IMR-90 (cell line): ENCODE measurements around the gene TMEM121B. TPM values are rescaled to one million over a fixed set of nuclear protein-coding genes. Genes with fewer than 3 reads are reported as not detected.

Experiments used
- ATAC-seq: fragments of 200-7000 bp; cut with Tn5 transposase; 2 replicates; pipeline ENCODE4 v1.9.1; 2020; ENCODE audit warnings: low read depth, mild to moderate bottlenecking, moderate library complexity
- BruUV-seq: library from RNA; stranded (reverse); fragments of 400-500 nt; replicated peaks from 2 replicates; lab custom pipeline; 2021; lab: Mats Ljungman, UMichigan
- CTCF ChIA-PET: fragments of 300-600 bp; formaldehyde crosslinking; extraction: SDS; loops from one replicate; lab custom pipeline; 2021; ENCODE audit warnings: antibody characterized with exemption; lab: Yijun Ruan, JAX
- POLR2A ChIA-PET: fragments of 300-600 bp; sonication (Branson Sonifier 250); formaldehyde crosslinking; loops from one replicate; lab custom pipeline; 2022; ENCODE audit warnings: antibody characterized with exemption; ENCODE audit not compliant: unreplicated experiment; lab: Charles Lee
- DNase-seq: peaks from one replicate; pipeline ENCODE4 v3.0.0; 2013
- H2AFZ ChIP-seq: replicated peaks from 2 replicates; pipeline ENCODE3; 2013; ENCODE audit warnings: low read length, mild to moderate bottlenecking; ENCODE audit not compliant: poor library complexity
- H2AK5ac ChIP-seq: 2 replicates; pipeline ENCODE4 v1.6.1; 2013; ENCODE audit warnings: low read depth, low read length, inconsistent platforms
- H2AK9ac ChIP-seq: replicated peaks from 2 replicates; pipeline ENCODE3; 2013; ENCODE audit warnings: mild to moderate bottlenecking, low read depth, low read length, moderate library complexity; ENCODE audit not compliant: poor library complexity
- H2BK120ac ChIP-seq: 2 replicates; pipeline ENCODE4 v1.6.1; 2013; ENCODE audit warnings: low read depth, low read length, inconsistent platforms
- H2BK15ac ChIP-seq: 3 replicates; pipeline ENCODE4 v1.6.1; 2013; ENCODE audit warnings: low read depth, low read length, inconsistent platforms
- H2BK20ac ChIP-seq: 2 replicates; pipeline ENCODE4 v1.6.1; 2013; ENCODE audit warnings: low read depth, mild to moderate bottlenecking, inconsistent platforms, low read length, moderate library complexity
- H2BK5ac ChIP-seq: 2 replicates; pipeline ENCODE4 v1.6.1; 2013; ENCODE audit warnings: mild to moderate bottlenecking, low read depth, low read length, inconsistent platforms; ENCODE audit not compliant: poor library complexity, severe bottlenecking
- H3K14ac ChIP-seq: replicated peaks from 2 replicates; pipeline ENCODE4 v1.6.1; 2013; ENCODE audit warnings: low read depth, low read length, inconsistent platforms
- H3K18ac ChIP-seq: 2 replicates; pipeline ENCODE4 v1.6.1; 2013; ENCODE audit warnings: low read depth, low read length, control low read depth
- H3K23ac ChIP-seq: 2 replicates; pipeline ENCODE4 v1.6.1; 2013; ENCODE audit warnings: low read depth, low read length, inconsistent platforms
- H3K27ac ChIP-seq: 2 replicates; pipeline ENCODE4 v1.5.1; 2013; ENCODE audit warnings: mild to moderate bottlenecking, control low read depth, low read length; ENCODE audit not compliant: insufficient read depth
- H3K27me3 ChIP-seq: 2 replicates; pipeline ENCODE4 v1.6.1; 2013; ENCODE audit warnings: low read length; ENCODE audit not compliant: control insufficient read depth, insufficient read depth
- H3K36me3 ChIP-seq: 2 replicates; pipeline ENCODE4 v1.6.1; 2013; ENCODE audit warnings: low read length, mixed read lengths; ENCODE audit not compliant: control insufficient read depth, insufficient read depth
- H3K4ac ChIP-seq: 2 replicates; pipeline ENCODE4 v1.6.1; 2013; ENCODE audit warnings: low read depth, low read length, inconsistent platforms
- H3K4me1 ChIP-seq: 2 replicates; pipeline ENCODE4 v1.6.1; 2013; ENCODE audit warnings: low read length, mixed read lengths; ENCODE audit not compliant: control insufficient read depth, insufficient read depth
- H3K4me2 ChIP-seq: 2 replicates; pipeline ENCODE4 v1.6.1; 2013; ENCODE audit warnings: low read depth, mild to moderate bottlenecking, control low read depth, low read length, moderate library complexity
- H3K4me3 ChIP-seq: 2 replicates; pipeline ENCODE4 v1.5.1; 2013; ENCODE audit warnings: low read depth, mild to moderate bottlenecking, control low read depth, low read length, moderate library complexity; ENCODE audit not compliant: insufficient read depth
- H3K56ac ChIP-seq: 2 replicates; pipeline ENCODE4 v1.6.1; 2013; ENCODE audit warnings: low read length, inconsistent platforms; ENCODE audit not compliant: insufficient read depth; ENCODE audit errors: extremely low read depth
- H3K79me1 ChIP-seq, 2 experiments: 2 replicates each; pipeline ENCODE4 v1.6.1; 2013; ENCODE audit warnings: low read length in 2 of 2, inconsistent platforms in 1 of 2, low read depth in 1 of 2
- H3K9ac ChIP-seq: 2 replicates; pipeline ENCODE4 v1.6.1; 2013; ENCODE audit warnings: low read depth, low read length, control low read depth
- H3K9me1 ChIP-seq: 2 replicates; pipeline ENCODE4 v1.6.1; 2013; ENCODE audit warnings: low read length, inconsistent platforms; ENCODE audit not compliant: insufficient read depth
- H3K9me3 ChIP-seq: 2 replicates; pipeline ENCODE4 v1.6.1; 2013; ENCODE audit warnings: low read length; ENCODE audit not compliant: control insufficient read depth, insufficient read depth
- H4K20me1 ChIP-seq: 2 replicates; pipeline ENCODE4 v1.6.1; 2013; ENCODE audit warnings: low read length, inconsistent platforms; ENCODE audit not compliant: insufficient read depth
- H4K5ac ChIP-seq: 2 replicates; pipeline ENCODE4 v1.6.1; 2013; ENCODE audit warnings: mild to moderate bottlenecking, low read depth, low read length, control low read depth
- H4K8ac ChIP-seq, 2 experiments: 2 replicates each; pipeline ENCODE4 v1.6.1; 2013; ENCODE audit warnings: low read depth in 2 of 2, low read length in 2 of 2, control low read depth in 1 of 2, inconsistent platforms in 1 of 2
- H4K91ac ChIP-seq: 2 replicates; pipeline ENCODE4 v1.6.1; 2013; ENCODE audit warnings: low read depth, low read length, inconsistent platforms; ENCODE audit not compliant: insufficient read depth
- POLR2A ChIP-seq: IDR thresholded peaks from 2 replicates; pipeline ENCODE4 v1.6.1; 2012; ENCODE audit warnings: mild to moderate bottlenecking, low read depth, low read length
- RCOR1 ChIP-seq: IDR thresholded peaks from 2 replicates; pipeline ENCODE4 v1.6.1; 2012; ENCODE audit warnings: mild to moderate bottlenecking, low read length, improper control_type of control experiment; ENCODE audit not compliant: insufficient replicate concordance
- WGBS, 2 experiments: methylation state at CpG; one replicate each; pipeline versions ENCODE4 v1.1.5 to v1.1.7; 2013; ENCODE audit warnings: missing lambda C conversion rate in 2 of 2; ENCODE audit not compliant: insufficient read length in 1 of 2; ENCODE audit errors: extremely low coverage in 2 of 2; 5-methylcytosine and 5-hydroxymethylcytosine counted together
- dilution Hi-C: fragments of 300-500 bp; cut with HindIII; formaldehyde crosslinking; loops from one replicate; pipeline ENCODE4 v1.14.3; 2018; ENCODE audit warnings: low sequenced_read_pairs; ENCODE audit not compliant: unreplicated experiment
- in situ Hi-C: fragments of 300-500 bp; cut with MboI; formaldehyde crosslinking; loops from 3 replicates; pipeline ENCODE4 v1.14.3; 2019; ENCODE audit warnings: low sequenced_read_pairs, inconsistent platforms, mixed read lengths
- intact Hi-C: fragments of 100-400 bp; cut with micrococcal nuclease; formaldehyde crosslinking; loops from 2 replicates; pipeline ENCODE4 v1.10.0; 2022
- polyA plus RNA-seq, 3 experiments: library from polyadenylated mRNA; depleted of rRNA; stranded (reverse); fragments of >200 nt; gene quantifications; 2 replicates each; pipeline ENCODE4 v1.2.3, GENCODE V29; 2012; ENCODE audit warnings: low replicate concordance in 1 of 3
- total RNA-seq: library from RNA; depleted of rRNA; stranded (reverse); fragments of >200 nt; gene quantifications from 2 replicates; pipeline ENCODE4 v1.2.3, GENCODE V29; 2012

Gene TMEM121B
- total and polyA plus RNA-seq, 2 of the 4 experiments (the other 2 are of a cell fraction): under 0.01 to 0.29 TPM

DNA sequence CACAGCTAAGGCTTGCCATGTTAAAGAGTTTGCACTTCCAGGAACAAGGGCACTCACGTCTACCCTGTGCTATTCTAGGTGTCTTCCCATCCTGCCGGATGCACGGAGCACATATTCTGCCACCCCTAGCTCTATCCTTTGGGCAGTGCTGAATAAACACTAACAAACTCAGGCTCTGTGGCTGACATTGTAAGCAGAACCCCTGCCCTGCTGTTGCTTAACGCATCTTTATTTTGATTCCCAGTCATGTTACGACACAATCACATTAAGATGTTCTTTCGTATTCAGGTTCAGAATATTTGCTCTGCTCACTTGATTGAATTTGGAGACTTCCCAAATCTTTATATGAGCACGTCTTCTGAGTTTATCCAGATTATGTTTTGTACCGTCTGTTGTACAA is 41.6 kb upstream of the TMEM121B start:
- H2BK15ac ChIP-seq: no peak overlapping the region
- no peak overlapping the region for H2AK5ac ChIP-seq
- no peak for DNase-seq
- no peak overlapping the region for H3K4me3 ChIP-seq
- H4K8ac ChIP-seq: no peak overlapping the region
- H3K27me3 ChIP-seq: peaks cover 2% of the 10 kb centered on the region; the same call in 1 of the 2 replicates
- no peak overlapping the region for H3K4ac ChIP-seq
- H4K20me1 ChIP-seq: no peaks in the 10 kb centered on the region
- H3K36me3 ChIP-seq: no peaks in the 10 kb centered on the region
- BruUV-seq: no TSS peak
- H3K27ac ChIP-seq: no peak overlapping the region
- no peak for TF ChIP-seq POLR2A
- no peak for TF ChIP-seq RCOR1
- H3K14ac ChIP-seq: no peak overlapping the region
- no peak overlapping the region for H3K56ac ChIP-seq
- dilution Hi-C loops (no loop called here), in situ Hi-C loops (no loop called here), intact Hi-C loops (no loop called here)
- 76% methylated on average over 3 of the region's 8 CpGs; no CpG with 5 or more reads in 1 of the 2 experiments for WGBS, 2 experiments
- ChIA-PET CTCF (interaction anchor here (4.0 kb wide), 1 partner anchor 9 kb away, joined by 19 read pairs; no protein-coding TSS in a partner anchor), POLR2A (no interaction called here)
- no peak overlapping the region for H2BK5ac ChIP-seq
- H2BK120ac ChIP-seq: no peak overlapping the region
- H2AK9ac ChIP-seq: no peak overlapping the region
- H3K18ac ChIP-seq: no peak overlapping the region
- H4K91ac ChIP-seq: no peak overlapping the region
- no peak overlapping the region for H2AFZ ChIP-seq
- H3K4me2 ChIP-seq: no peak overlapping the region
- ATAC-seq: no peak
- H4K5ac ChIP-seq: no peak overlapping the region
- H3K9me1 ChIP-seq: no peaks in the 10 kb centered on the region
- peaks cover 3% of the 10 kb centered on the region; the same call in 1 of the 2 replicates for H3K4me1 ChIP-seq
- no peak overlapping the region for H2BK20ac ChIP-seq
- peaks cover 2 to 14% of the 10 kb centered on the region in 2 experiments; a peak in 2 of 4 replicates for H3K79me1 ChIP-seq
- H3K9me3 ChIP-seq: no peaks in the 10 kb centered on the region
- H3K23ac ChIP-seq: no peak overlapping the region
- no peak overlapping the region for H3K9ac ChIP-seq
